ENCODE results near the gene CELF2. TPM values are rescaled to one million over a fixed set of nuclear protein-coding genes. Genes with fewer than 3 reads are reported as not detected.
"Not testable (repeated sequence)": the region's sequence is repeated elsewhere in the genome, so short reads cannot be mapped to it uniquely, and the experiment has no call there.

Gene CELF2
- total RNA-seq, 2 donors from 2014 or later, result 10.4 to 11.2 TPM

DNA sequence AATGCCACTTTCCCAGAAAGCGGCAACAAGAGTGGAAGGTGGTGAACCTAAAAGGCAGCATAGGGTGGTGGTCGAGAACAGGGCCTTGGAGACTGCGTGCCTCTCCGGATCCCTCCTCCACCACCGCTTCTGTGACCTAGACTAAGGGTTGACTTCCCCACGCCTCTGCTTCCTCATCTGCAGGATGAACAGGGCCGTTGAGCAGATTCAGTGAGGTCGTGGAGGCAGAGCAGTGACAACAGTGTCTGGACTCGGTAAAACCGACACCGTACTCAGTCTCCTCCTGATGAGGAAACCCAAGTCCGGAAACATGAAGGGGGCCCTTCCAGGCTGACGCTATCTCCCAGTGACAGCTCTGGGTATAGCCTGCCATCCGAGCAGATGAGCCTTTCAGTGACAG lies 162.6 kb downstream of the CELF2 start:
- 51 to 85% methylated on average over 10 to 14 of the region's 14 CpGs for WGBS, 2 donors
- H3K4me3 ChIP-seq, result no peak overlapping the region
- peak in 1 of 4 donors; percentile 64 for DNase-seq

DNA sequence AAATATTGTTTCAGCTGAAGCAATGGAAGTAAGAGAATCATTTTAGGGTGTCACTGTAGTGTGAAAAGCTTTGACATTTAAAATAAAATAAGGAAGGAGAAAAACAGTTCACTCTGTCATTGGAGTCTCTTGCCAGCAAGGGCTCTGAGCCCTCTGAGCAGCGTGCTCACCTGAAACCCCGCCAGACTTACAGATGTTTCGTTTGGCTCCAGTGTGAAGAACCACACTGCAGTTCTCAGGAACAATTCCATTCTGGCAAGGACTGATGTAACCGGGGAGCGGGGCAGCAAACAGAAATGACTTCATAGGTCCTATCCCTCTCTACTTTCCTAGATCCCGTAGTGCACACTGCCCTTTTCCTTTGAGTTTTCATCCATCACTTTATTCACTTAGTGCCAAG lies 164.3 kb downstream of the CELF2 start:
- Histone ChIP-seq H3K4me3 (no peak overlapping the region), H3K4me1 (no peaks in the 10 kb centered on the region), H3K27me3 (no peaks in the 10 kb centered on the region), H3K27ac (no peak overlapping the region), H3K36me3 (replicated peaks in 1 of 2; ENCODE audit: insufficient read depth in 1 of 2, low read depth in 2 of 2) (no peaks in the 10 kb centered on the region), H3K9me3 (no peaks in the 10 kb centered on the region)
- DNase-seq (peak; percentile 46 to 69 (median 55)), ATAC-seq (peak; percentile 74)
- intact Hi-C loops (cut with DNase I), result no loop called here
- 44 to 51% methylated on average over 6 of the region's 6 CpGs for WGBS, 2 donors
- no peak for TF ChIP-seq POLR2A (IDR thresholded peaks at IDR 0.05)
- TF ChIP-seq, protein P1, sequence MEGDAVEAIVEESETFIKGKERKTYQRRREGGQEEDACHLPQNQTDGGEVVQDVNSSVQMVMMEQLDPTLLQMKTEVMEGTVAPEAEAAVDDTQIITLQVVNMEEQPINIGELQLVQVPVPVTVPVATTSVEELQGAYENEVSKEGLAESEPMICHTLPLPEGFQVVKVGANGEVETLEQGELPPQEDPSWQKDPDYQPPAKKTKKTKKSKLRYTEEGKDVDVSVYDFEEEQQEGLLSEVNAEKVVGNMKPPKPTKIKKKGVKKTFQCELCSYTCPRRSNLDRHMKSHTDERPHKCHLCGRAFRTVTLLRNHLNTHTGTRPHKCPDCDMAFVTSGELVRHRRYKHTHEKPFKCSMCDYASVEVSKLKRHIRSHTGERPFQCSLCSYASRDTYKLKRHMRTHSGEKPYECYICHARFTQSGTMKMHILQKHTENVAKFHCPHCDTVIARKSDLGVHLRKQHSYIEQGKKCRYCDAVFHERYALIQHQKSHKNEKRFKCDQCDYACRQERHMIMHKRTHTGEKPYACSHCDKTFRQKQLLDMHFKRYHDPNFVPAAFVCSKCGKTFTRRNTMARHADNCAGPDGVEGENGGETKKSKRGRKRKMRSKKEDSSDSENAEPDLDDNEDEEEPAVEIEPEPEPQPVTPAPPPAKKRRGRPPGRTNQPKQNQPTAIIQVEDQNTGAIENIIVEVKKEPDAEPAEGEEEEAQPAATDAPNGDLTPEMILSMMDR (IDR thresholded peaks at IDR 0.05), result no peak

More for the DNA sequence above, 162.6 kb downstream of the CELF2 start:
- Histone ChIP-seq H3K9me3 (no peaks in the 10 kb centered on the region), H3K27ac (peak overlapping the region in 1 of 4 donors; percentile 21), H3K4me1 (no peaks in the 10 kb centered on the region), H3K27me3 (no peaks in the 10 kb centered on the region), H3K36me3 (replicated peaks in 1 of 2; ENCODE audit: insufficient read depth in 1 of 2, low read depth in 2 of 2) (no peaks in the 10 kb centered on the region)
- TF ChIP-seq, protein P1 (IDR thresholded peaks at IDR 0.05), result no peak
- peak in 1 of 3 donors; percentile 38 for TF ChIP-seq POLR2A (IDR thresholded peaks at IDR 0.05)
- intact Hi-C loops (cut with DNase I), result no loop called here
- no peak for ATAC-seq

DNA sequence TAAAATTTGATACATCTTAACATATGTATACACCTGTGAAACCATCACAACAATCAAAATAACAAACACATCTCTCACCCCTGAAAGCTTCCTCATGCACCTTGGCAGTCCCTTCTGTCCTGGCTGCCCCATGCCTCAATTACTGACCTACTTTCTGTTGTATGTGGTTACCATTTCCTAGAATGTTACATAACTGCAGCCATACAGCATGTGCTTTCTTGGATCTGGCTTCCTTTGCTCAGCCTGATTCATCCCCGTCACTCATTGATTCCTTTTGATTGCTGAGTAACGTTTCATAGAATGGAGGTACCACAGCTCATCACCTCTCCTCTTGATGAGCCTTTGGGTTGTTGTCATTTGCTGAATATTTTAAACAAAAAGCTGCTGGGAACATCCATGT lies 165.3 kb downstream of the CELF2 start:
- Histone ChIP-seq H3K4me3 (no peak overlapping the region), H3K9me3 (no peaks in the 10 kb centered on the region), H3K27me3 (no peaks in the 10 kb centered on the region), H3K27ac (no peak overlapping the region), H3K36me3 (replicated peaks in 1 of 2; ENCODE audit: insufficient read depth in 1 of 2, low read depth in 2 of 2) (no peaks in the 10 kb centered on the region), H3K4me1 (no peaks in the 10 kb centered on the region)
- DNase-seq, result no peak
- WGBS, 2 donors, result 51 to 66% methylated on average over 2 of the region's 2 CpGs
- intact Hi-C loops (cut with DNase I), result no loop called here
- TF ChIP-seq, protein P1 (IDR thresholded peaks at IDR 0.05), result no peak
- ATAC-seq, result no peak

DNA sequence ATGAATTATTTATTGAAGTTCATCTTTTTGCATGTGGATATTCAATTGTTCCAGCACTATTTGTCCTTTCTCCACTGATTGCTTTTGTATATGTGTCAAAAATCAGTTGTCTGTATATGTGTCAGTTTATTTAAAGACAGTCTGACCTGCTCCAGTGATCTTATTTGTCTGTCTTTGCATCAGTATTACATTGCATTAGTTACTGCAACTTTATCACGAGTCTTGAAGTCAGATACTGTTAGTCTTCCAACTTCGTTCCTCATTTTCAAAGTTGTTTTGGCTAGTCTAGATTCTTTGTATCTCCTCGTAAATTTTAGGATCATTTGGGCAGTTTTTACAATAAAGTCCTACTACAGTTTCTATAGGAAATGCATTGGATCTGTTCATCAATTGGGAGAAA lies 166.4 kb downstream of the CELF2 start:
- ATAC-seq (no peak), DNase-seq (no peak)
- TF ChIP-seq, protein P1 (IDR thresholded peaks at IDR 0.05), result no peak
- TF ChIP-seq POLR2A (IDR thresholded peaks at IDR 0.05), result no peak
- no peaks in the 10 kb centered on the region for H3K4me1 ChIP-seq
- H3K27me3 ChIP-seq, result no peaks in the 10 kb centered on the region
- H3K4me3 ChIP-seq, result no peak overlapping the region
- no peaks in the 10 kb centered on the region for H3K36me3 ChIP-seq (replicated peaks in 1 of 2; ENCODE audit: insufficient read depth in 1 of 2, low read depth in 2 of 2)
- intact Hi-C loops (cut with DNase I), result no loop called here
- 57 to 64% methylated on average over 3 of the region's 3 CpGs for WGBS, 2 donors
- H3K9me3 ChIP-seq, result no peaks in the 10 kb centered on the region
- no peak overlapping the region for H3K27ac ChIP-seq

DNA sequence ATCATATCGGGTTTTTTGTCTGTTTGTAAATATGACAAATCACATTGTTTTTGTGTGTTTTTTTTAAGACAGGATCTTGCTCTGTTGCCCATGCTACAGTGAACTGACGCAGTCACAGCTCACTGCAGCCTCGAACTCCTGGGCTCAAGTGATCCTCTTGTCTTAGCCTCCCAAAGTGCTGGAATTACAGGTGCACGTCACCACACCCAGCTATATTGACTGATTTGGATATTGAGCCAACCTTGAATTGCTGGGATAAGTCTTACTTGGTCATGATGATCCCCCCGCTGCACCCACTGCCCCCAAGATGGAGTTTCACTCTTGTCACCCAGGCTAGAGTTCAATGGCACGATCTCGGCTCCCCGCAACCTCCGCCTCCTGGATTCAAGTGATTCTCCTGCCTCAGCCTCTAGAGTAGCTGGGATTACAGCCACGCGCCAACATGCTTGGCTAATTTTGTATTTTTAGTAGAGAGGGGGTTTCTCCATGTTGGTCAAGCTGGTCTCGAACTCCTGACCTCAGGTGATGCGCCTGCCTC lies 167.5 kb downstream of the CELF2 start:
- H3K27me3 ChIP-seq, result not testable (repeated sequence)

More for the DNA sequence above, 167.5 kb downstream of the CELF2 start:
- H3K27ac ChIP-seq; ATAC-seq; H3K4me1 ChIP-seq; DNase-seq; H3K9me3 ChIP-seq; intact Hi-C loops (cut with DNase I); H3K36me3 ChIP-seq (replicated peaks in 1 of 2; ENCODE audit: insufficient read depth in 1 of 2, low read depth in 2 of 2); H3K4me3 ChIP-seq: not testable (repeated sequence)
- 88 to 89% methylated on average over 13 of the region's 13 CpGs for WGBS, 2 donors

Data from body of pancreas (tissue), 4 donors.